ENCODE data around the gene GPATCH8.
"Not testable (repeated sequence)": the region's sequence is repeated elsewhere in the genome, so short reads cannot be mapped to it uniquely, and the experiment has no call there.

The GPATCH8 gene

GRCh38 chr17:44409309-44410028 lies 93.7 kb downstream of the GPATCH8 start:
- in situ Hi-C loops (cut with MboI; ENCODE audit: low pct_unique_long_range_greater_than_20kb, low sequenced_read_pairs): no loop called here

GRCh38 chr17:44408786-44409185 lies 94.4 kb downstream of the GPATCH8 start:
- in situ Hi-C loops (cut with MboI; ENCODE audit: low pct_unique_long_range_greater_than_20kb, low sequenced_read_pairs): no loop called here
- DNase-seq: no peak

More at GRCh38 chr17:44409309-44410028, 93.7 kb downstream of the GPATCH8 start:
- no peak for DNase-seq

- no peak for DNase-seq
- in situ Hi-C loops (cut with MboI; ENCODE audit: low pct_unique_long_range_greater_than_20kb, low sequenced_read_pairs): no loop called here
These were observed 100.5 kb downstream of the GPATCH8 start for GRCh38 chr17:44402564-44403172.

GRCh38 chr17:44400226-44400847 lies 102.9 kb downstream of the GPATCH8 start:
- peak; percentile 41 for DNase-seq
- in situ Hi-C loops (cut with MboI; ENCODE audit: low pct_unique_long_range_greater_than_20kb, low sequenced_read_pairs): no loop called here

- DNase-seq: no peak
- in situ Hi-C loops (cut with MboI; ENCODE audit: low pct_unique_long_range_greater_than_20kb, low sequenced_read_pairs): no loop called here
These were observed 104.2 kb downstream of the GPATCH8 start for GRCh38 chr17:44398692-44399691.

GRCh38 chr17:44397479-44398440 lies 105.4 kb downstream of the GPATCH8 start:
- no peak for DNase-seq
- in situ Hi-C loops (cut with MboI; ENCODE audit: low pct_unique_long_range_greater_than_20kb, low sequenced_read_pairs): no loop called here

GRCh38 chr17:44396946-44397345 lies 106.3 kb downstream of the GPATCH8 start:
- DNase-seq: no peak
- in situ Hi-C loops (cut with MboI; ENCODE audit: low pct_unique_long_range_greater_than_20kb, low sequenced_read_pairs): no loop called here

GRCh38 chr17:44394833-44395232 lies 108.4 kb downstream of the GPATCH8 start:
- in situ Hi-C loops (cut with MboI; ENCODE audit: low pct_unique_long_range_greater_than_20kb, low sequenced_read_pairs): no loop called here
- DNase-seq: no peak

- DNase-seq: not testable (repeated sequence)
These were observed 109.1 kb downstream of the GPATCH8 start for GRCh38 chr17:44394112-44394511.

GRCh38 chr17:44390250-44390870 lies 112.8 kb downstream of the GPATCH8 start:
- DNase-seq: no peak
- in situ Hi-C loops (cut with MboI; ENCODE audit: low pct_unique_long_range_greater_than_20kb, low sequenced_read_pairs): no loop called here

More at GRCh38 chr17:44394112-44394511, 109.1 kb downstream of the GPATCH8 start:
- in situ Hi-C loops (cut with MboI; ENCODE audit: low pct_unique_long_range_greater_than_20kb, low sequenced_read_pairs): not testable (repeated sequence)

GRCh38 chr17:44389723-44390202 lies 113.4 kb downstream of the GPATCH8 start:
- in situ Hi-C loops (cut with MboI; ENCODE audit: low pct_unique_long_range_greater_than_20kb, low sequenced_read_pairs): no loop called here

GRCh38 chr17:44389281-44389680 lies 113.9 kb downstream of the GPATCH8 start, which contains the start of gene ITGA2B:
Gene ITGA2B, minus strand, starts transcription at chr17:44389649. Its CDS starts 176 bp downstream, at chr17:44389473.
- DNase-seq: no peak
- in situ Hi-C loops (cut with MboI; ENCODE audit: low pct_unique_long_range_greater_than_20kb, low sequenced_read_pairs): no loop called here

More at GRCh38 chr17:44389723-44390202, 113.4 kb downstream of the GPATCH8 start:
- peak; percentile 95 for DNase-seq

- no peak for DNase-seq
- in situ Hi-C loops (cut with MboI; ENCODE audit: low pct_unique_long_range_greater_than_20kb, low sequenced_read_pairs): no loop called here
These were observed 115.4 kb downstream of the GPATCH8 start for GRCh38 chr17:44387804-44388203.

GRCh38 chr17:44386182-44386525 lies 117.1 kb downstream of the GPATCH8 start:
- no peak for DNase-seq
- in situ Hi-C loops (cut with MboI; ENCODE audit: low pct_unique_long_range_greater_than_20kb, low sequenced_read_pairs): no loop called here

GRCh38 chr17:44385287-44386181 lies 117.7 kb downstream of the GPATCH8 start:
- in situ Hi-C loops (cut with MboI; ENCODE audit: low pct_unique_long_range_greater_than_20kb, low sequenced_read_pairs): no loop called here
- DNase-seq: peak; percentile 78

GRCh38 chr17:44384823-44385286 lies 118.4 kb downstream of the GPATCH8 start:
- in situ Hi-C loops (cut with MboI; ENCODE audit: low pct_unique_long_range_greater_than_20kb, low sequenced_read_pairs): no loop called here
- no peak for DNase-seq
